Panc1 (cell line): ENCODE measurements around the gene PIF1. TPM values are rescaled to one million over a fixed set of nuclear protein-coding genes. Genes with fewer than 3 reads are reported as not detected.

Source experiments
- ATAC-seq: fragments of 200-7000 bp; cut with Tn5 transposase; 2 replicates; pipeline ENCODE4 v1.9.1; 2020; ENCODE audit warnings: mild to moderate bottlenecking, moderate library complexity
- BruUV-seq: library from RNA; stranded (reverse); fragments of 400-500 nt; replicated peaks from 2 replicates; lab custom pipeline; 2021; lab: Mats Ljungman, UMichigan
- CTCF ChIA-PET: fragments of 300-600 bp; sonication (Branson Sonifier 250); formaldehyde crosslinking; loops from one replicate; lab custom pipeline; 2022; ENCODE audit warnings: antibody characterized with exemption; lab: Charles Lee
- POLR2A ChIA-PET: fragments of 300-600 bp; sonication (Branson Sonifier 250); formaldehyde crosslinking; loops from one replicate; lab custom pipeline; 2022; ENCODE audit warnings: antibody characterized with exemption; lab: Charles Lee
- DNase-seq: peaks from one replicate; pipeline ENCODE4 v3.0.0-alpha.2; 2010; ENCODE audit warnings: low read depth, low spot score
- H3K27ac ChIP-seq: 2 replicates; pipeline ENCODE4 v1.5.1; 2011; ENCODE audit warnings: mild to moderate bottlenecking, low read length, inconsistent platforms
- H3K27me3 ChIP-seq: fragments of 200-500 bp; sonication (Bioruptor generic); 2 replicates; pipeline ENCODE4 v1.6.0; 2014; ENCODE audit warnings: low read length, inconsistent platforms; ENCODE audit not compliant: control insufficient read depth, insufficient read depth
- H3K36me3 ChIP-seq: fragments of 200-500 bp; sonication (Bioruptor generic); 2 replicates; pipeline ENCODE4 v1.5.1; 2014; ENCODE audit warnings: inconsistent platforms, mild to moderate bottlenecking, low read length, moderate library complexity; ENCODE audit not compliant: control insufficient read depth, insufficient read depth
- H3K4me1 ChIP-seq: 2 replicates; pipeline ENCODE4 v1.5.1; 2011; ENCODE audit warnings: inconsistent platforms, mild to moderate bottlenecking, low read length, moderate library complexity; ENCODE audit not compliant: control insufficient read depth, insufficient read depth
- H3K4me3 ChIP-seq, 2 experiments: 2 replicates each; pipeline ENCODE4 v1.5.1; 2011 to 2012; ENCODE audit warnings: low read depth in 2 of 2, low read length in 2 of 2, mild to moderate bottlenecking in 2 of 2, inconsistent platforms in 1 of 2, moderate library complexity in 1 of 2
- H3K9me3 ChIP-seq: fragments of 200-500 bp; sonication (Bioruptor generic); 2 replicates; pipeline ENCODE4 v1.5.1; 2014; ENCODE audit warnings: low read depth, mild to moderate bottlenecking, inconsistent platforms, low read length, moderate library complexity; ENCODE audit not compliant: control insufficient read depth, insufficient read depth
- POLR2AphosphoS5 ChIP-seq: IDR thresholded peaks from 2 replicates; pipeline ENCODE4 v1.6.1; 2012; ENCODE audit warnings: mild to moderate bottlenecking, low read depth, low read length, moderate library complexity
- SIN3A ChIP-seq: IDR thresholded peaks from 2 replicates; pipeline ENCODE4 v1.6.1; 2012; ENCODE audit warnings: low read depth, mild to moderate bottlenecking, low read length, moderate library complexity, borderline replicate concordance; ENCODE audit not compliant: insufficient read depth
- TCF7L2 ChIP-seq: IDR thresholded peaks from 2 replicates; pipeline ENCODE4 v1.6.1; 2011; ENCODE audit warnings: mild to moderate bottlenecking, low read depth, low read length, inconsistent platforms
- in situ Hi-C: cut with HindIII; loops from 2 replicates; pipeline ENCODE4 v1.10.0; 2016; ENCODE audit warnings: low sequenced_read_pairs, low pct_unique_long_range_greater_than_20kb
- intact Hi-C: fragments of 100-400 bp; cut with micrococcal nuclease; formaldehyde crosslinking; loops from one replicate; pipeline ENCODE4 v1.10.0; 2022; ENCODE audit not compliant: unreplicated experiment
- total RNA-seq: library from RNA; stranded (reverse); gene quantifications from one replicate; pipeline ENCODE4 v1.2.1, GENCODE V29; 2021; ENCODE audit not compliant: unreplicated experiment
- TF ChIP-seq, protein P1 (sequence below), 2 experiments: IDR thresholded peaks; 2 replicates each; pipeline ENCODE4 v1.6.1; 2011 to 2012; ENCODE audit warnings: low read depth in 2 of 2, control low read depth in 1 of 2, low read length in 1 of 2, mild to moderate bottlenecking in 1 of 2, moderate library complexity in 1 of 2; ENCODE audit not compliant: insufficient read depth in 1 of 2
- TF ChIP-seq, protein P2 (sequence below): fragments of 450-650 bp; IDR thresholded peaks from 2 replicates; pipeline ENCODE4 v1.5.1; 2017; ENCODE audit warnings: mild to moderate bottlenecking

The PIF1 gene
- total RNA-seq, 1 experiment from 2014 or later: 38.6 TPM

DNA sequence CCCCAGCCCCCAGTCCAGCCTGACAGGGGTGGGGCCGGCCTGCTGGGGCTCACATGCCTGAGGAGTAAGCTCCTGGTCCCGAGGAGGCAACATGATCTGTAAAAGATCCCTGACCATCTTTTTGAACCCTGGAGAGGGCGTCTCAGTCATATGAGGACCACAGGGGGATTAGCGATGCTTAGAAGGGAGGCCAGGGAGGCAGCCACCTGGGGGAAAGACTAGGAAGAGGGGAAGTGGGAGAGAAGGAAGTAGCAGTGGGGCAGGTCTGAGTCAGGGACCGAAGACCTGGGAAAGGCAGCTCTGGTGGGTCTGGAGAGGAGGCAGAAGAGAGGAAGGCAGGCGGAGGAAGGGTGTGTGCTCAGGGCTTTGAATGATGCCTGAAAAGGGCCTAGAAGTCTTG lies 18.9 kb downstream of the PIF1 start:
- DNase-seq (no peak), ATAC-seq (no peak)
- in situ Hi-C loops (no loop called here), intact Hi-C loops (no loop called here)
- Histone ChIP-seq H3K27me3 (no peaks in the 10 kb centered on the region), H3K4me1 (no peaks in the 10 kb centered on the region), H3K27ac (no peak overlapping the region), H3K4me3 (no peak overlapping the region), H3K9me3 (no peaks in the 10 kb centered on the region), H3K36me3 (no peaks in the 10 kb centered on the region)
- CTCF ChIA-PET: interaction anchor here (1.3 to 2.3 kb wide), 2 partner anchors 65 to 75 kb away, joined by 3 to 7 read pairs; no protein-coding TSS in a partner anchor
- TF ChIP-seq, protein P1, sequence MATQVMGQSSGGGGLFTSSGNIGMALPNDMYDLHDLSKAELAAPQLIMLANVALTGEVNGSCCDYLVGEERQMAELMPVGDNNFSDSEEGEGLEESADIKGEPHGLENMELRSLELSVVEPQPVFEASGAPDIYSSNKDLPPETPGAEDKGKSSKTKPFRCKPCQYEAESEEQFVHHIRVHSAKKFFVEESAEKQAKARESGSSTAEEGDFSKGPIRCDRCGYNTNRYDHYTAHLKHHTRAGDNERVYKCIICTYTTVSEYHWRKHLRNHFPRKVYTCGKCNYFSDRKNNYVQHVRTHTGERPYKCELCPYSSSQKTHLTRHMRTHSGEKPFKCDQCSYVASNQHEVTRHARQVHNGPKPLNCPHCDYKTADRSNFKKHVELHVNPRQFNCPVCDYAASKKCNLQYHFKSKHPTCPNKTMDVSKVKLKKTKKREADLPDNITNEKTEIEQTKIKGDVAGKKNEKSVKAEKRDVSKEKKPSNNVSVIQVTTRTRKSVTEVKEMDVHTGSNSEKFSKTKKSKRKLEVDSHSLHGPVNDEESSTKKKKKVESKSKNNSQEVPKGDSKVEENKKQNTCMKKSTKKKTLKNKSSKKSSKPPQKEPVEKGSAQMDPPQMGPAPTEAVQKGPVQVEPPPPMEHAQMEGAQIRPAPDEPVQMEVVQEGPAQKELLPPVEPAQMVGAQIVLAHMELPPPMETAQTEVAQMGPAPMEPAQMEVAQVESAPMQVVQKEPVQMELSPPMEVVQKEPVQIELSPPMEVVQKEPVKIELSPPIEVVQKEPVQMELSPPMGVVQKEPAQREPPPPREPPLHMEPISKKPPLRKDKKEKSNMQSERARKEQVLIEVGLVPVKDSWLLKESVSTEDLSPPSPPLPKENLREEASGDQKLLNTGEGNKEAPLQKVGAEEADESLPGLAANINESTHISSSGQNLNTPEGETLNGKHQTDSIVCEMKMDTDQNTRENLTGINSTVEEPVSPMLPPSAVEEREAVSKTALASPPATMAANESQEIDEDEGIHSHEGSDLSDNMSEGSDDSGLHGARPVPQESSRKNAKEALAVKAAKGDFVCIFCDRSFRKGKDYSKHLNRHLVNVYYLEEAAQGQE (IDR thresholded peaks at IDR 0.05; ENCODE audit: insufficient read depth in 1 of 2, low read depth in 2 of 2, low read length in 1 of 2): no peak
- TF ChIP-seq, protein P2, sequence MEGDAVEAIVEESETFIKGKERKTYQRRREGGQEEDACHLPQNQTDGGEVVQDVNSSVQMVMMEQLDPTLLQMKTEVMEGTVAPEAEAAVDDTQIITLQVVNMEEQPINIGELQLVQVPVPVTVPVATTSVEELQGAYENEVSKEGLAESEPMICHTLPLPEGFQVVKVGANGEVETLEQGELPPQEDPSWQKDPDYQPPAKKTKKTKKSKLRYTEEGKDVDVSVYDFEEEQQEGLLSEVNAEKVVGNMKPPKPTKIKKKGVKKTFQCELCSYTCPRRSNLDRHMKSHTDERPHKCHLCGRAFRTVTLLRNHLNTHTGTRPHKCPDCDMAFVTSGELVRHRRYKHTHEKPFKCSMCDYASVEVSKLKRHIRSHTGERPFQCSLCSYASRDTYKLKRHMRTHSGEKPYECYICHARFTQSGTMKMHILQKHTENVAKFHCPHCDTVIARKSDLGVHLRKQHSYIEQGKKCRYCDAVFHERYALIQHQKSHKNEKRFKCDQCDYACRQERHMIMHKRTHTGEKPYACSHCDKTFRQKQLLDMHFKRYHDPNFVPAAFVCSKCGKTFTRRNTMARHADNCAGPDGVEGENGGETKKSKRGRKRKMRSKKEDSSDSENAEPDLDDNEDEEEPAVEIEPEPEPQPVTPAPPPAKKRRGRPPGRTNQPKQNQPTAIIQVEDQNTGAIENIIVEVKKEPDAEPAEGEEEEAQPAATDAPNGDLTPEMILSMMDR: no peak
- TF ChIP-seq POLR2AphosphoS5 (no peak), SIN3A (no peak), TCF7L2 (no peak)
- POLR2A ChIA-PET: interaction anchor here (0.7 kb wide), 1 partner anchor 39 kb away, joined by 3 read pairs; no protein-coding TSS in a partner anchor
- BruUV-seq: no TSS peak

DNA sequence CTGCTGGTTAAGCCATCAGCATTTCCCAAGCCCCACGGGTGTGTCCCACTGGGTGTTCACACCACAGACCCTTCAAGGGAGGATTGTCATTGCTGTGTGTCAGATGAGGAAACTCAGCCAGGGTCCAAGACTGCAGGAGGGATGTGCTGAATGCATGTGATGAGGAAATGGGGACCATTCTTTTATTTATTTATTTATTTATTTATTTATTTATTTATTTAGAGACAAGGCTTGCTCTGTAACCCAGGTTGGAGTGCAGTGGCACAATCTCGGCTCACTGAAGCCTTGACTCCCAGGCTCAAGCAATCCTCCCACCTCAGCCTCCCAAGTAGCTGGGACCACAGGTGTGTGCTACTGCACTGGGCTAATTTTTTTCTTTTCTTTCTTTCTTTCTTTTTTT lies 20.8 kb downstream of the PIF1 start:
- no peaks in the 10 kb centered on the region for H3K36me3 ChIP-seq
- H3K27me3 ChIP-seq: no peaks in the 10 kb centered on the region
- no peak for DNase-seq
- no peak overlapping the region for H3K4me3 ChIP-seq
- no peaks in the 10 kb centered on the region for H3K9me3 ChIP-seq
- BruUV-seq: no TSS peak
- no peaks in the 10 kb centered on the region for H3K4me1 ChIP-seq
- in situ Hi-C loops (no loop called here), intact Hi-C loops (loop anchor here (5.0 kb wide), 1 partner anchor 57 kb away; no protein-coding TSS in a partner anchor)
- H3K27ac ChIP-seq: no peak overlapping the region
- ATAC-seq: no peak
- CTCF ChIA-PET: interaction anchor here (1.5 kb wide), 1 partner anchor 20 kb away, joined by 3 read pairs; no protein-coding TSS in a partner anchor
- POLR2A ChIA-PET: interaction anchor here (0.9 kb wide), 1 partner anchor 11 kb away, joined by 3 read pairs; no protein-coding TSS in a partner anchor
- TF ChIP-seq, protein P1 (IDR thresholded peaks at IDR 0.05; ENCODE audit: insufficient read depth in 1 of 2, low read depth in 2 of 2, low read length in 1 of 2): no peak
- TF ChIP-seq, protein P2: no peak
- TF ChIP-seq SIN3A (no peak), TCF7L2 (no peak), POLR2AphosphoS5 (no peak)
